Body of pancreas (tissue), 4 donors: ENCODE results near the gene RAB44. TPM values are rescaled to one million over a fixed set of nuclear protein-coding genes. Genes with fewer than 3 reads are reported as not detected.

ENCODE experiments used
- ATAC-seq: fragments of 150-250 bp; one replicate; pipeline ENCODE4 v1.9.1; 2016
- DNase-seq, 4 donors: peaks; one replicate each; pipeline ENCODE4 v3.0.0-alpha.2; 2019
- H3K27ac ChIP-seq, 4 donors: fragments of 200-600 bp; sonication (generic); 1 replicate in 3 of 4; 2 replicates in 1 of 4; pipeline versions ENCODE4 v1.5.1 to v1.6.1; 2016 to 2019; ENCODE audit warnings: mild to moderate bottlenecking in 1 of 4, mixed read lengths in 1 of 4, moderate library complexity in 1 of 4
- H3K27me3 ChIP-seq, 2 donors: fragments of 200-600 bp; sonication (generic); one replicate each; pipeline ENCODE4 v1.6.0; 2016; ENCODE audit warnings: mild to moderate bottlenecking in 1 of 2
- H3K36me3 ChIP-seq, 2 donors: fragments of 200-600 bp; sonication (generic); replicated peaks in 1 of 2; 2 replicates each; pipeline ENCODE4 v1.5.1; 2016; ENCODE audit warnings: low read depth in 2 of 2; ENCODE audit not compliant: insufficient read depth in 1 of 2
- H3K4me1 ChIP-seq: fragments of 200-600 bp; sonication (generic); one replicate; pipeline ENCODE4 v1.6.0; 2016
- H3K4me3 ChIP-seq, 2 donors: fragments of 200-600 bp; sonication (generic); 1 replicate in 1 of 2; 2 replicates in 1 of 2; pipeline ENCODE4 v1.5.1; 2016 to 2019
- H3K9me3 ChIP-seq, 3 donors: fragments of 200-600 bp; sonication (generic); 1 replicate in 2 of 3; 2 replicates in 1 of 3; pipeline ENCODE4 v1.5.1; 2016
- CTCF ChIP-seq, 7 experiments: fragments of 450-650 bp in 4 of 7; fragments of 200-600 bp in 3 of 7; sonication (generic) in 3 of 7; IDR thresholded peaks; one replicate each; pipeline ENCODE4 v1.5.1; 2016 to 2019; ENCODE audit warnings: antibody characterized with exemption in 7 of 7
- POLR2A ChIP-seq, 3 donors: fragments of 450-650 bp; IDR thresholded peaks; one replicate each; pipeline ENCODE4 v1.6.1; 2016; ENCODE audit warnings: antibody characterized with exemption in 3 of 3, mild to moderate bottlenecking in 2 of 3
- WGBS, 2 donors: methylation state at CpG; one replicate each; pipeline ENCODE4 v1.1.5; 2017; 5-methylcytosine and 5-hydroxymethylcytosine counted together
- intact Hi-C: fragments of 100-400 bp; cut with DNase I; formaldehyde crosslinking; loops from one replicate; pipeline ENCODE4 v1.15.1; 2023
- total RNA-seq, 2 donors: library from RNA; depleted of rRNA; stranded (reverse); fragments of >200 nt; gene quantifications; one replicate each; pipeline ENCODE4 v1.1.0, GENCODE V29; 2016

The RAB44 gene
- total RNA-seq, 2 donors from 2014 or later, result 0.26 TPM; not detected in 1

GRCh38 chr6:36776167-36776566 lies 78.5 kb downstream of the RAB44 start:
- TF ChIP-seq CTCF (IDR thresholded peaks at IDR 0.05) (no peak), POLR2A (IDR thresholded peaks at IDR 0.05) (no peak)
- no peak for ATAC-seq
- no peak overlapping the region for H3K4me3 ChIP-seq
- DNase-seq, result no peak
- H3K27me3 ChIP-seq, result no peaks in the 10 kb centered on the region
- H3K36me3 ChIP-seq, result no peaks in the 10 kb centered on the region
- intact Hi-C loops, result loop anchor here (10.0 kb wide), 1 partner anchor 239 kb away; no protein-coding TSS in a partner anchor
- H3K4me1 ChIP-seq, result peaks cover 24% of the 10 kb centered on the region
- no peak overlapping the region for H3K27ac ChIP-seq
- no peaks in the 10 kb centered on the region for H3K9me3 ChIP-seq
- 87 to 90% methylated on average over 5 of the region's 5 CpGs for WGBS, 2 donors

- no peaks in the 10 kb centered on the region for H3K36me3 ChIP-seq
- ATAC-seq, result no peak
- no peaks in the 10 kb centered on the region for H3K9me3 ChIP-seq
Observed at GRCh38 chr6:36777801-36778200, 80.2 kb downstream of the RAB44 start.

DNA sequence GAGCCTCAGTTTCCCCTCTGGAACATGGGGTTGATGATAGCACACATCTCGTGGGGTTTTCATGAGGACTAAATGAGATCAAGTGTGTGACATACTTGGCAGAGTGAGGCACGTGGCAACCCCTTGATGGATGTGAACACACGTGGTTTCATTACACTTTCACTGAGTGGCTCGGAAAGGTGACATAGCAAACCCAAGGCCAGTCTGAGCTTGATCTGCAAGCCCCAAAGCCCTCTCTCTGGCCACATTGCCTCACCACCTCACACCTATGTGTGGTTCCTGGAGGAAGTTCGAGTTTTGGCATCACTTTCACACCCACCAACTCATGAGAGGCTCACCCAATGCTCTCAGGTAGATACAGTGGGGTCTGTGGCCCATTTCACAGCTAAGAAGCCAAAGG lies 81.6 kb downstream of the RAB44 start:
- DNase-seq (no peak), ATAC-seq (no peak)
- intact Hi-C loops, result loop anchor here (10.0 kb wide), 1 partner anchor 236 kb away; no protein-coding TSS in a partner anchor
- H3K27ac ChIP-seq, result no peak overlapping the region
- peaks cover 51% of the 10 kb centered on the region for H3K4me1 ChIP-seq
- WGBS, 2 donors, result 71 to 74% methylated on average over 5 of the region's 5 CpGs
- H3K4me3 ChIP-seq, result no peak overlapping the region
- no peaks in the 10 kb centered on the region for H3K36me3 ChIP-seq
- H3K9me3 ChIP-seq, result no peaks in the 10 kb centered on the region
- no peaks in the 10 kb centered on the region for H3K27me3 ChIP-seq
- TF ChIP-seq POLR2A (IDR thresholded peaks at IDR 0.05) (no peak), CTCF (IDR thresholded peaks at IDR 0.05) (no peak)

More at GRCh38 chr6:36777801-36778200, 80.2 kb downstream of the RAB44 start:
- DNase-seq, result no peak
- H3K4me3 ChIP-seq, result no peak overlapping the region
- H3K27ac ChIP-seq, result no peak overlapping the region
- intact Hi-C loops, result loop anchor here (10.0 kb wide), 1 partner anchor 237 kb away; no protein-coding TSS in a partner anchor
- no peaks in the 10 kb centered on the region for H3K27me3 ChIP-seq
- 71 to 77% methylated on average over 5 of the region's 5 CpGs for WGBS, 2 donors
- peaks cover 40% of the 10 kb centered on the region for H3K4me1 ChIP-seq
- no peak for TF ChIP-seq CTCF (IDR thresholded peaks at IDR 0.05)

- ATAC-seq, result peak; percentile 91
- DNase-seq, result peak; percentile 83 to 92 (median 90)
- intact Hi-C loops, result no loop called here
- TF ChIP-seq CTCF (IDR thresholded peaks at IDR 0.05) (no peak), POLR2A (IDR thresholded peaks at IDR 0.05) (no peak)
- Histone ChIP-seq H3K36me3 (no peaks in the 10 kb centered on the region), H3K27me3 (no peaks in the 10 kb centered on the region), H3K4me1 (peaks cover 54% of the 10 kb centered on the region), H3K9me3 (no peaks in the 10 kb centered on the region), H3K27ac (peak overlapping the region; percentile 29 to 67 (median 60)), H3K4me3 (no peak overlapping the region)
- WGBS, 2 donors, result 30% methylated on average over 11 of the region's 11 CpGs
Observed at GRCh38 chr6:36780442-36781177, 83.0 kb downstream of the RAB44 start.

DNA sequence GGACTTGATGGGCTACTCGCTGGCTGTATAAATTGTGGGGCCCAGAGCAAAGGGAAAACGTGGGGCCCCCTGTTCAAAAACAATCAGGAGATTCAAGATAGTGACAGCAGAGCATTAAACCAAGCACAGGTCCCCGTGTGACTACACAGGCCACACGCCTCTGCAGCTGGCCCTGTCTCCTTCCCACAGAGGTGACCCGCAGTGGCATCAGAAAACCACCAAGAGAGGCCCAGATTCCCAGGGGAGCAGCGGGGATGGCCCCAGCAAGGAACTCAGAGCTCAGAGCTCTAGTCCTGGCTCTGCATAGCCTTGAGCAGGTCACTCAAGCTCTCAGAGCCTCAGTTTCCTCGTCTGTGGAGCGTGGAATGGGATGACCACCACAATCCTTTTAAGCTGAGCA lies 84.0 kb downstream of the RAB44 start:
- Histone ChIP-seq H3K9me3 (no peaks in the 10 kb centered on the region), H3K4me1 (peaks cover 54% of the 10 kb centered on the region), H3K27ac (peak overlapping the region in 3 of 4 donors; percentile 11 to 64 (median 29)), H3K36me3 (no peaks in the 10 kb centered on the region), H3K4me3 (no peak overlapping the region), H3K27me3 (no peaks in the 10 kb centered on the region)
- TF ChIP-seq POLR2A (IDR thresholded peaks at IDR 0.05) (no peak), CTCF (IDR thresholded peaks at IDR 0.05) (no peak)
- 65 to 69% methylated on average over 6 of the region's 8 CpGs for WGBS, 2 donors
- intact Hi-C loops, result no loop called here
- DNase-seq (no peak), ATAC-seq (no peak)
